Subcutaneous adipose tissue (tissue), 4 donors: ENCODE measurements around the gene MTHFR. TPM values are rescaled to one million over a fixed set of nuclear protein-coding genes. Genes with fewer than 3 reads are reported as not detected.

Experiments used
- total RNA-seq, 4 donors: library from RNA; depleted of rRNA; stranded (reverse); fragments of >200 nt; gene quantifications; one replicate each; pipeline ENCODE4 v1.1.0, GENCODE V29; 2016
- TF ChIP-seq, protein P1 (sequence below): fragments of 450-650 bp; IDR thresholded peaks from one replicate; pipeline ENCODE4 v1.5.1; 2016; ENCODE audit warnings: low read depth, mild to moderate bottlenecking, control low read depth, antibody characterized with exemption, moderate library complexity

MTHFR gene
- total RNA-seq, 4 donors from 2014 or later = 13.4 to 38.8 (median 27.7) TPM

DNA sequence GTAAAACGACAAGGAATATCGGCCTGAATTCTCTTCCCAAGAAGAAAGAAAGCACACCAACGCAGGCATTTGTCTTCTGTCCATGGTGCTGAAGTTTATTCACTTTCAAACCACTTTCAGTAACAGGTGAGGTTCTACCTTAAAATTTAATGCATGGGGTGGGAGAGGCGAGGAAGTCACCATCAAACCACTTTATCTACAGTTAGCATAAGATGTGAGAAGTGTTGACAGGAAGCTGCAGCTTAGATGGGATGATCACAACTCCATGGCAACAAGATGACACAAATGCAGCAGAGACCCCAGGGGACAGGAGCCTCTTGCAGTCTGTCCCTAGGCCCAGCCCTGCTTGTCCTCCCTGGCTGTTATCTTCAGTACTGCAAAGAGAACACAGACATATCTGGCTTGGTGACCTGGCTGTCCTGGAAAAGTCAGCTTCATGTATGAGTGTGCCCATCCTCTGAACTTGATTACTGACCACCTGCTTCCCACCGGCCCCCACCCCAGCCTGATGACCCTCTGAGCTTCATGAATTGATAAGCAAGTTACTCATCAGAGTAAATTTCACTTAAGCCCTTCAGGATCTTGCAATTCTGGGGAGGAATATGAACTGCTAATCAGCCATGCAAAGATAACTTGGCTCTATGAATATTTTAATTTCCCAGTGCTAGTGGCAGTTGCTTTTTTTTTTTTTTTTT, 40.0 kb upstream of the MTHFR start:
- TF ChIP-seq, protein P1, sequence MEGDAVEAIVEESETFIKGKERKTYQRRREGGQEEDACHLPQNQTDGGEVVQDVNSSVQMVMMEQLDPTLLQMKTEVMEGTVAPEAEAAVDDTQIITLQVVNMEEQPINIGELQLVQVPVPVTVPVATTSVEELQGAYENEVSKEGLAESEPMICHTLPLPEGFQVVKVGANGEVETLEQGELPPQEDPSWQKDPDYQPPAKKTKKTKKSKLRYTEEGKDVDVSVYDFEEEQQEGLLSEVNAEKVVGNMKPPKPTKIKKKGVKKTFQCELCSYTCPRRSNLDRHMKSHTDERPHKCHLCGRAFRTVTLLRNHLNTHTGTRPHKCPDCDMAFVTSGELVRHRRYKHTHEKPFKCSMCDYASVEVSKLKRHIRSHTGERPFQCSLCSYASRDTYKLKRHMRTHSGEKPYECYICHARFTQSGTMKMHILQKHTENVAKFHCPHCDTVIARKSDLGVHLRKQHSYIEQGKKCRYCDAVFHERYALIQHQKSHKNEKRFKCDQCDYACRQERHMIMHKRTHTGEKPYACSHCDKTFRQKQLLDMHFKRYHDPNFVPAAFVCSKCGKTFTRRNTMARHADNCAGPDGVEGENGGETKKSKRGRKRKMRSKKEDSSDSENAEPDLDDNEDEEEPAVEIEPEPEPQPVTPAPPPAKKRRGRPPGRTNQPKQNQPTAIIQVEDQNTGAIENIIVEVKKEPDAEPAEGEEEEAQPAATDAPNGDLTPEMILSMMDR = no peak

DNA sequence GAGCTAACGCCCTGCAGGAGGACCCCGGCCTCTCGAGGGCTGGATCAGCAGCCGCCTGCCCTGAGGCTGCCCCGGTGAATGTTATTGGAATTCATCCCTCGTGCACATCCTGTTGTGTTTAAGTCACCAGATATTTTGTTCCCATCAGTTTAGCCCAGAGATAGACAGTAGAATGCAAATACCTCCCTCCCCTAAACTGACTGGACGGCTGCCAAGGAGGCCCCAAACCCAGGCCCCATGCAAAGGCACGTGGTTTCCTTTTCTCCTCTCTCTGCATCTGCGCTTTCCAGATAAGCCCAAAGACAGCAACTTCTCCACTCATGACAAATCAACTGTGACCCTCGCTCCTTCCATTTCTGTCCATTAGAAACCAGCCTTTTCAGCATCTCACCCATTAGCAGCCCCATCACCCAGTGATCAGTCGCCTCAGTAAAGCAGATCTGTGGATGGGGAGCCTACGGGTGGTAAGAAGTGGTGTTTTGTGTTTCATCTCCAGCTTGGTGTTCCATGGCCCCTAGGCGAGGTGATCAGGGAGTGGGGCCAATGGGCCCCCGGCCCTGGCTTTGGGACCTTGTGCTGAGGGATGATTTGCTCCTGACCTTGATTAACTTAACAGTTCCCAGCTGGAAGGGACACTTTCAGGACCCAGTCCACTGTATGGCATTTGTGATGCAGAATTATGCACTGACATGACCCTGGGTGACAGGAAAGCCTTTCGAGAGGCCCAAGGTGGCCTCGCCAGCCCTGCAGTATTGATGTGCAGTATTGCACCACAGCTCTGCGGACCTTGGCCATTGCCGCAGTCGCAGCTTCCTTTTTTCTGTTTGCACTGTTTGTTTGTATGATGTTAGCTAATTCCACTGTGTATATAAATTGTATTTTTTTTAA, 36.6 kb upstream of the MTHFR start:
- TF ChIP-seq, protein P1 = no peak

DNA sequence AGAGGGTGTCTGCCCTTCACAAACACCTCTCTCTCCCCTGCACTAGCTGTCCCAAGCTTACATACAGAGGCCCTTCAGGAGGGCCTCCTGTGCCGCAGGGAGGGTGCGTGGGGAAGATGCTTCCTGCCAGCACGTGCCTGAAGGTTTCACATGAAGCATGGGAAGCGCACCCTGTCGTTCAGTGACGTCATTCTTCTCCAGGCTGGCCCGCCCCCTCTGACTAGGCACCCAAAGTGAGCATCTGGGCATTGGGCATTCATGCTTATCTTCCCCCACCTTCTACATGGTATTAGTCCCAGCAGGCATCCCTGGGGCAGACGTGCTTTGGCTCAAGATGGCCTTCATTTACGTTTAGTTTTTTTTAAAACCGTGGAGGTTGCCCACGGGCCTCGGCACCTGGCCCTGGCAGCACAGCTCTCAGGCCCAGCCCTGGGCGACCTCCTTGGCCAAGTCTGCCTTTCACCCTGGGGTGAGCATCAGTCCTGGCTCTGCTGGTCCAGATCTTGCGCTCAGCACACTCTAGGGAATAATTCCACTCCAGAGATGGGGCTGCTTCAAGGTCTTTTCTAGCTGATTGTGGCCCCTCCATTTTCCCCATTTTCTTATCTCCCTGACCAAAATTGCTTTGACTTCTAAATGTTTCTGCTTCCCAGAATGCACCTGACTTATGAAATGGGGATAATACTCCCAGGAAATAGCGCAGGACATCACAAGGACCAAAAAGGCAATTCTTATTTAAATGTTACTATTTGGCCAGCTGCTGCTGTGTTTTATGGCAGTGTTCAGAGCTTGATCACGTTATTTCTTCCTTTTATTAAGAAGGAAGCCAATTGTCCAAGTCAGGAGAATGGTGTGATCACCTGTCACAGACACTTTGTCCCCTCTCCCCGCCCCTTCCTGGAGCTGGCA, 35.7 kb upstream of the MTHFR start:
- TF ChIP-seq, protein P1 = no peak

GRCh38 chr1:11839727-11840705, 34.3 kb upstream of the MTHFR start:
- TF ChIP-seq, protein P1 = no peak

GRCh38 chr1:11838349-11839272, 32.8 kb upstream of the MTHFR start:
- TF ChIP-seq, protein P1 = no peak
